GM13977 (cell line): ENCODE measurements around the gene FOXG1.

Experiments used
- DNase-seq: peaks from one replicate; pipeline ENCODE4 v3.0.0; 2012; ENCODE audit warnings: low spot score
- in situ Hi-C: fragments of 300-500 bp; cut with MboI; formaldehyde crosslinking; loops from one replicate; pipeline ENCODE4 v1.12.0; 2022; ENCODE audit warnings: low sequenced_read_pairs, low pct_unique_long_range_greater_than_20kb, mixed read lengths, inconsistent platforms; ENCODE audit not compliant: unreplicated experiment
- TF ChIP-seq, protein P1 (sequence below): IDR thresholded peaks from 2 replicates; pipeline ENCODE4 v1.5.1; 2012; ENCODE audit warnings: mild to moderate bottlenecking, control low read depth; ENCODE audit not compliant: insufficient read depth; ENCODE audit errors: extremely low read depth, missing control alignments

Gene FOXG1

DNA sequence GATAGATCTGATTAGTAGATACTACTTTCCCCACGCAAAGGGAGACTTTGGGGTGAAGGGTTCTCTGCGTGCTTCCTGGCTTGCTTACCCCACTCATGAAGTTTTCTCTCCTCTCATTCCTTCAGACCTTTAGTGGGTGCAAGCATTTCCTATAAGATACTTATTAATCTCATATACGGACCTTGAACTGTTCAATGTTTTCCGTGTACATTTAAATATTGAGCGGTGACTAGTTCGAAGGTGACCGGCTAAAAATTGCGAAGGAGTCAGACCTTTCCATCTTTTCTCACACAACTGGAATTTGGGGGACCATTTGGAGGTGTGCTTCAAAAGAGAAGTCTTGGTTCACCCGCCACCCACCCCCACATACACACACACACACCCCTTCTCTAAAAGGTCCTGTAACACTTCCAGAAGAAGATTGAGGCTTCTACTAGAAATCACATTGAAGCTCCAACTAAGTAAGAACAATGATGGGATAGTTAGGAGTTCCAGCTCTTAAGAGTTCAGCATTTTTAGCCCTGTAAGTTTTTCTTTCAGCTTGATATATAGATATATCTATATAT is 6.1 kb upstream of the FOXG1 start:
- in situ Hi-C loops = loop anchor here (25.0 kb wide), 2 partner anchors 452 to 777 kb away; no protein-coding TSS in a partner anchor
- no peak for DNase-seq
- TF ChIP-seq, protein P1, sequence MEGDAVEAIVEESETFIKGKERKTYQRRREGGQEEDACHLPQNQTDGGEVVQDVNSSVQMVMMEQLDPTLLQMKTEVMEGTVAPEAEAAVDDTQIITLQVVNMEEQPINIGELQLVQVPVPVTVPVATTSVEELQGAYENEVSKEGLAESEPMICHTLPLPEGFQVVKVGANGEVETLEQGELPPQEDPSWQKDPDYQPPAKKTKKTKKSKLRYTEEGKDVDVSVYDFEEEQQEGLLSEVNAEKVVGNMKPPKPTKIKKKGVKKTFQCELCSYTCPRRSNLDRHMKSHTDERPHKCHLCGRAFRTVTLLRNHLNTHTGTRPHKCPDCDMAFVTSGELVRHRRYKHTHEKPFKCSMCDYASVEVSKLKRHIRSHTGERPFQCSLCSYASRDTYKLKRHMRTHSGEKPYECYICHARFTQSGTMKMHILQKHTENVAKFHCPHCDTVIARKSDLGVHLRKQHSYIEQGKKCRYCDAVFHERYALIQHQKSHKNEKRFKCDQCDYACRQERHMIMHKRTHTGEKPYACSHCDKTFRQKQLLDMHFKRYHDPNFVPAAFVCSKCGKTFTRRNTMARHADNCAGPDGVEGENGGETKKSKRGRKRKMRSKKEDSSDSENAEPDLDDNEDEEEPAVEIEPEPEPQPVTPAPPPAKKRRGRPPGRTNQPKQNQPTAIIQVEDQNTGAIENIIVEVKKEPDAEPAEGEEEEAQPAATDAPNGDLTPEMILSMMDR = no peak

DNA sequence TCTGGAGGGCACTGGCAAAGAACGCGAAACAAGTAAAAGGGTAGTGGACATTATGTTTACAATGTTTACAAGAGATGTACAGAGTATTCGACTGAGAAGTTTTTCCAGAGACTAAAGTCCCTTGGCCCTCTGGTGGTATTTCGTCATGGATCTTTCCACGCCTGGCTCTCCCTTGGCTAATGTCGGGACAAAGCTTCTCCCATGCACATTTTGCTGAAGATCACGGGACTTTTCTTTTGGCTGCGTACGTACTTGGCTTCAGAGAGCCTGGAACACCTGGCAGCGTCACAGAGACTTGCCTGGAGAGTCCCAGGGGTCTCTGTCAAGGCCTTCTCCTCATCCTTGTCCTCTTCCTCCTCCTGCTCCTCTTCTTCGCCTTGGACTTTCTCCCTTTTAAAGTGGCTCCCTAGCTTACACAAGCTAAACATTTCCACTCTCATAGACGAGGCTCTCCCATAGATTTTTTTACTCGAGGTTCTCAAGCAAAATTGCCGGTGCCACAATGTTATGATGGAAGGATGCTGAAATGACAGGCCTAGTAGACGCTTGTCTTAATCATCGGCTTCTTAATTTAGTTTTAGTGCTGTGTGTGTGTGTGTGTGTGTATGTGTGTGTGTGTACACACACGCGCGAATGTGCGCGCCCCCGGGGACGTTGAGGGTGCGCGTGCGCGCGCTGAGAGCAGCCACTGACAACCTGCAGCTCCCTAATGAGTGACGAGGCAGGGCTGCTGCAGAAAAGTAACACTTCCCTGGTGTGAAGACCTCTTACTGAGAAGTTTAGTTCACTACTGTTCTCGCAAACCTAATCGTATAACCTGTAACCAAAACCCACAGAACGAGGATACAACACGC is 4.9 kb upstream of the FOXG1 start:
- in situ Hi-C loops = loop anchor here (25.0 kb wide), 2 partner anchors 451 to 776 kb away; no protein-coding TSS in a partner anchor
- DNase-seq = peak; percentile 26
- TF ChIP-seq, protein P1 = no peak

DNA sequence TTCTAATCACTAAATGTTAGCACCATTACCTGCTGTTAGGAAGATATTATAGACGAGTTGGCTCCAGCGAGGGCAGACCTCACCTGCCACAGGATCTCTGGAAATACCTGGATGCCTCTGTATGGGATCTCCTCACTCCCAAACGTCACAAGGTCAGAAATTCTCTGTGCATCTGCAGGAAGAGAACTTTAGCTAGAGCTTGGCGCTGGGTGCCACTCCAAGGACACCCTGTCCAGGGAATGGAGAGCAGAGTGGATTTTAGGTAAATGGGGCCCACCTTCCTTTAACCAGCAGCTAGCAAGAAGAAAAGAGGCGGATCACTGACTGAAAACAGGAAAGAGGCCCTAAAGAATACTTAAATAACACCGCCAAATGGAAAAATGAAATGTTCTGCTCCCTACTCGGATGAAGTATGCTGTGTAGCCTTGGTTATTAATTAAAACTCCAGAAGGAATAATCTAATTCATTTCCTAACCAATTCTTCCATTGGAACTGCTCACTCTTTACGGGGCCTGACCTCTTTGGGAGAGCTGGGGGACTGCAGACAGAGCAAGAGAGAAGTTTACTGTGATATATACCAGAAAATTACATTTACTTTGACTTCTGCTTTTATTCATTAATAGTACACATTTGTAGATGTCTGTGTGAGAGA is 4.2 kb upstream of the FOXG1 start:
- TF ChIP-seq, protein P1 = no peak
- DNase-seq = peak; percentile 5
- in situ Hi-C loops = loop anchor here (25.0 kb wide), 2 partner anchors 450 to 775 kb away; no protein-coding TSS in a partner anchor

DNA sequence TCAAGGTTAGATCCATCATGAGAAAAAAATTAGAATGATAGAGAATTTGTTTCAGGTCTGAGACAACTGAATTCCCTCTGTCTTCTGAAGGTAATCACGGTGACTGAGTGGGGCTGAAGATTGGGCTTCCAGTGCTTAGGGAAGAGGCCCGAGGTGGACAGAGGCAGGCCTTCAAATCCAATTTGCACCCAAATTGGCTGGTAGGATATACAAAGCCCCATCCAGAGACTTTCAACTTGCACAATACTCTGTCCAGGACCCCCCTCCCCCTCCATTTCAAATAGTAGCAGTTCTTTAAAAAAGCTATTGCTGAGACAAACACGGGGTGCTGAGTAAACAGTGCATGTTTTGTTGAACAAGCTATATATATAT is 3.6 kb upstream of the FOXG1 start:
- TF ChIP-seq, protein P1 = no peak

DNA sequence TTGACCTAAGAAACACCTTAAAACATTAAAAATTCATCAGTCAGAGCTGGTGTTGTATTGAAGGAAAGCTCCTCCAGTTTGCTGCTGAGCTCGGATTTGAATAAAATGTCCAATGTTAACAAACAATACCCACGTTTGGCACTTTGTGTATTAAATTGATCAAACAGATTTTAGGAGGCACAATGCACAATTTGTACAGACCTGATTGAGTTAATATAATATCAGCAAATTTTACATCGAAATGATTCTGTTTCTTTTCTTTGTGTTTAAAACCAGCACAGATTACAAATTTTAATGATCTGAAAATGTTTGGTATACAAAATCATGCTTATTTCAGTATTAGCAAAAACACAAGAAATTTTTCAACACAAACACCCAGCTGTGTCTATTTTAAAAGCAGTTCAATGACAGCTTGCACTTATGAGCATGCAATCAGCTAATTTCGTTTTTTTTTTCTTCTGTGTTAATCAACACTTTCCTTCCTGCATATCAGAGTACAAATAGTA is 2.8 kb upstream of the FOXG1 start:
- no peak for DNase-seq
- TF ChIP-seq, protein P1 = no peak
- in situ Hi-C loops = loop anchor here (25.0 kb wide), 2 partner anchors 448 to 773 kb away; no protein-coding TSS in a partner anchor

More for the DNA sequence above, 3.6 kb upstream of the FOXG1 start:
- in situ Hi-C loops = loop anchor here (25.0 kb wide), 2 partner anchors 449 to 774 kb away; no protein-coding TSS in a partner anchor
- DNase-seq = no peak
